Measurements from ENCODE around the gene EIPR1.

The EIPR1 gene

DNA sequence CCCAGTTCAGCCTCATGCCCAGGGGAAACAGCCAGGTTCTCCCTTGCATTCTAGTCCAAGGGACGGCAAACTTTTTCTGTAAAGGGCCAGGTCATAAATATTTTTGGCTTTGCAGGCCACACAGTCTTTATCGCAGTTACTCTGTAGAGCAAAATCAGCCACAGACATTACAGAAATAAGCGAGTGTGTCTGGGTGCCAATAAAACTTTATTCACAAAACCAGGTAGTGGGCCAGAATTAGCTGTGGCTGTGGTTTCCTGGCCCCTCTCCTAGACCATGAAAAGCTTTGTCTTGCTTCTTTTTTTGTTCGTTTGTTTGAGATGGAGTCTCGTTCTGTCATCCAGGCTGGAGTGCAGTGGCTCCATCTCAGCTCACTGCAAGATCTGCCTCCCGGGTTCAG lies 80.1 kb downstream of the EIPR1 start:
- H3K4me3 ChIP-seq (ENCODE audit: low read depth, low read length) = no peak overlapping the region
- no peaks in the 10 kb centered on the region for H3K9me3 ChIP-seq
- no peak for TF ChIP-seq CTCF (IDR thresholded peaks at IDR 0.05; ENCODE audit: low read depth, low read length)
- no peak for DNase-seq
- H3K27me3 ChIP-seq = no peaks in the 10 kb centered on the region
- H3K4me1 ChIP-seq = peaks cover 24% of the 10 kb centered on the region
- H3K36me3 ChIP-seq = peaks cover 5% of the 10 kb centered on the region; the same call in 1 of the 2 replicates

- no peak for DNase-seq
- Histone ChIP-seq H3K27me3 (no peaks in the 10 kb centered on the region), H3K9me3 (no peaks in the 10 kb centered on the region), H3K4me1 (peaks cover 24% of the 10 kb centered on the region), H3K4me3 (ENCODE audit: low read depth, low read length) (no peak overlapping the region), H3K36me3 (peaks cover 2% of the 10 kb centered on the region; the same call in 1 of the 2 replicates)
- TF ChIP-seq CTCF (IDR thresholded peaks at IDR 0.05; ENCODE audit: low read depth, low read length) = no peak
These were observed 81.2 kb downstream of the EIPR1 start for GRCh38 chr2:3296182-3296972.

- no peaks in the 10 kb centered on the region for H3K9me3 ChIP-seq
These were observed 83.1 kb downstream of the EIPR1 start for GRCh38 chr2:3294493-3294892.

GRCh38 chr2:3294069-3294468 lies 83.5 kb downstream of the EIPR1 start:
- TF ChIP-seq CTCF (IDR thresholded peaks at IDR 0.05; ENCODE audit: low read depth, low read length) = no peak
- Histone ChIP-seq H3K4me1 (peaks cover 45% of the 10 kb centered on the region), H3K9me3 (no peaks in the 10 kb centered on the region)

More at GRCh38 chr2:3294493-3294892, 83.1 kb downstream of the EIPR1 start:
- Histone ChIP-seq H3K27me3 (no peaks in the 10 kb centered on the region), H3K4me1 (peaks cover 41% of the 10 kb centered on the region), H3K4me3 (ENCODE audit: low read depth, low read length) (no peak overlapping the region), H3K36me3 (peaks cover 2% of the 10 kb centered on the region; the same call in 1 of the 2 replicates)
- no peak for TF ChIP-seq CTCF (IDR thresholded peaks at IDR 0.05; ENCODE audit: low read depth, low read length)
- no peak for DNase-seq

DNA sequence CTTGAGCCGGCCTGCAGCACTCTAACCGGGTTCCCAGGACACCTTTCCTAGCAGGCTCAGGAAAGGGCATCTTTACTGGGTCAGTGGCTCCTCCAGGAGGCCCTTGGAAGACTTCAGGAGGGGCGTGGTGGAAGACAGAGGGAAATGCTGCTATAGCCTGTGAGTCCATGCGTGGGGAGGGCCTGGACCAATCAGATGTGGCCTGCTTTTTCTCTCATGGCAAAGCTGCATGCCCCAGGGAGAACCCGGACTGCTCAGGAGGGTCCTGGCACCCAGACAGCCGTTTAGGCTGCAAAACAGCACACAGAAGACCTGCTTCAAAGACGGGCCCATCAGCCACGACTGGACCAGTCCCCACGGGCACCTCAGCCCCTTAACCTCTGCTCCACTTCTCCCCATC lies 84.4 kb downstream of the EIPR1 start:
- no peak for DNase-seq

More at GRCh38 chr2:3294069-3294468, 83.5 kb downstream of the EIPR1 start:
- no peak overlapping the region for H3K4me3 ChIP-seq (ENCODE audit: low read depth, low read length)
- peaks cover 2% of the 10 kb centered on the region; the same call in 1 of the 2 replicates for H3K36me3 ChIP-seq
- DNase-seq = no peak
- H3K27me3 ChIP-seq = no peaks in the 10 kb centered on the region

More for the DNA sequence above, 84.4 kb downstream of the EIPR1 start:
- no peaks in the 10 kb centered on the region for H3K27me3 ChIP-seq
- no peak for TF ChIP-seq CTCF (IDR thresholded peaks at IDR 0.05; ENCODE audit: low read depth, low read length)
- H3K9me3 ChIP-seq = no peaks in the 10 kb centered on the region
- H3K4me3 ChIP-seq (ENCODE audit: low read depth, low read length) = no peak overlapping the region
- peaks cover 53% of the 10 kb centered on the region for H3K4me1 ChIP-seq
- peaks cover 2% of the 10 kb centered on the region; the same call in 1 of the 2 replicates for H3K36me3 ChIP-seq
